ENCODE measurements around the gene TUBA4B. TPM values are rescaled to one million over a fixed set of nuclear protein-coding genes. Genes with fewer than 3 reads are reported as not detected.
A peak's percentile ranks its signal among the peaks of the same experiment; 100 is the strongest.
"Not testable (repeated sequence)": the region's sequence is repeated elsewhere in the genome, so short reads cannot be mapped to it uniquely, and the experiment has no call there.

Gene TUBA4B
- total RNA-seq, 1 experiment from 2014 or later, result 0.28 TPM

DNA sequence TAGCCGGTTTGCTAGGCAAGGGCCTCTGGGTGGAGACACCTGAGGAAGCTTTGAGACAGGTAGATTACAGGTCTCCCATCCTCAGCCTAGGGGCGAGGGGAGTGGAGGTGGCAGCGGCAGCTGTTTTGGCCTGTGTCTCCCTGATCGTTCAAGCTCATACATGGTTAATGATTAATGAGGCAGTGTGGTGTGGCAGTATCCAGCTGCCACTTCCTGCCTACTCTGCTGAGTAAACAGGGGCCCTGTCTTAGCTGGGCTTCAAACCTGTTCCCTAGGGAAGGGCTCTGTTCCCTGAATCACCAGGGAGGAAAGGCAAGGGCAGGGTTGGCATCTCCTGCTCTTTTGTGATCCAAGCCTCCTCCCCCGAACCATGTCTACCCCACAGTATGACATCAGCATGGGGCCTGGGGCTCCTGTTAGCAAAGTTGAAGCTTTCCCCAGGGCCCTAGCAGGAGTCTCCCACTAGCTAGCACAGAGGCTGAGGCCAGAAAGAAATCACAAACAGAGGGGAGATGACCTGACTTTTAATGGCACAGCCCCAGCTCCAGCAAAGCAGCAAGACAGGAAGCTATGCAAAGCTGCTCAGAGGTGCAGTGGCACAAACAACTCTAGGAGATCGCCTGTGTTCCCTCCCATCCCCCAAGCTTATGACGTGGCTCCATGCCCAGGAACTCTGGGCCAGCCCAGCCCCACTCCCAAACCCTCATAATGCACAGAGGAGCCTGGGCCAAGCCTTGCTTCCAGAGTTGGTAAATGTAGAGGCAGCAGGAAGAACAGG is 3.7 kb upstream of the TUBA4B start:
- no peak for DNase-seq
- Histone ChIP-seq H3K36me3 (replicated peaks; ENCODE audit: control insufficient read depth, insufficient read depth, low read length) (peaks cover 6% of the 10 kb centered on the region), H3K4me3 (ENCODE audit: insufficient read depth, low read depth, low read length) (no peak overlapping the region), H3K27me3 (ENCODE audit: control insufficient read depth, insufficient read depth, low read length) (peaks cover 22% of the 10 kb centered on the region)

DNA sequence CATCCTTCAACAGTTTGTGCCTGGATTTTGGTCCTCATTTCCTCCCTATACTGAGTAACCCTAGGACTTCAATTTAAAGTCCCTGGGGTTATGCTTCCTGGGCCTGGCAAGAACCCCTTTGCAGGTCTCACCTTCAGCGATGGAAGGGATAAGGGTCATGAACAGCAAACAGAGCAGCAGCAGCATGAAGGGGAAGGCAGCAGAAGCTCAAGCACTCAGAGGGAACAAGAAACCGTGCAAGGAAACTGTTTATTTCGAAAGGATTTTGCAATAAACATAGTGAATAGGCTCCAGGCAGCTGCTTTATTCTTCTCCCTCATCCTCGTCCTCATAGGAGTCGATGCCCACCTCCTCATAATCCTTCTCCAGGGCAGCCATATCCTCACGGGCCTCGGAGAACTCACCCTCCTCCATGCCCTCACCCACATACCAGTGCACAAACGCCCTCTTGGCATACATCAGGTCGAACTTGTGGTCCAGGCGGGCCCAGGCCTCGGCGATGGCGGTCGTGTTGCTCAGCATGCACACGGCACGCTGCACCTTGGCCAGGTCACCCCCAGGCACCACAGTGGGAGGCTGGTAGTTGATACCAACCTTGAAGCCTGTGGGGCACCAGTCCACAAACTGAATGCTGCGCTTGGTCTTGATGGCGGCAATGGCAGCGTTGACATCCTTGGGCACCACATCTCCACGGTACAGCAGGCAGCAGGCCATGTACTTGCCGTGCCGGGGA is 2.8 kb upstream of the TUBA4B start:
- DNase-seq, result no peak
- H3K36me3 ChIP-seq (replicated peaks; ENCODE audit: control insufficient read depth, insufficient read depth, low read length), result peaks cover 6% of the 10 kb centered on the region
- H3K4me3 ChIP-seq (ENCODE audit: insufficient read depth, low read depth, low read length), result no peak overlapping the region
- peaks cover 30% of the 10 kb centered on the region for H3K27me3 ChIP-seq (ENCODE audit: control insufficient read depth, insufficient read depth, low read length)

DNA sequence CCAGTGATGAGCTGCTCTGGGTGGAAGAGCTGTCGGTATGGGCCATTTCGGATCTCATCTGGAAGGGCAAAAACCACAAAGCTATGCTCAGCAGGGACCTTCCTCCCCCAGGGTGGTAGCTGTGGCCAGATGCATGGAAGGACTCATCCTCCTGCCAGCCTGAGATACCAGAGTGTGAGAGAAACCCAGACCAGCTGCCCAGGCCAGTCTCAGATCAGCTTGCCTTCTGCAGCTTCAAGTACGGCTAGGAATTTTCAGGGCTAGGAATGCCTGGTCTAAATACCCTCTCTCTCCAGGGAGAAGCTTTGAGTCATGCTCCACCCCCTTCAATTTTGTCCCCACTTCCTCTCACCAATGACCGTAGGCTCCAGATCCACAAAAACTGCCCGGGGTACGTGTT is 1.4 kb upstream of the TUBA4B start:
- Histone ChIP-seq H3K27me3 (ENCODE audit: control insufficient read depth, insufficient read depth, low read length) (peaks cover 44% of the 10 kb centered on the region), H3K4me3 (ENCODE audit: insufficient read depth, low read depth, low read length) (no peak overlapping the region), H3K36me3 (replicated peaks; ENCODE audit: control insufficient read depth, insufficient read depth, low read length) (peaks cover 6% of the 10 kb centered on the region)
- no peak for DNase-seq

DNA sequence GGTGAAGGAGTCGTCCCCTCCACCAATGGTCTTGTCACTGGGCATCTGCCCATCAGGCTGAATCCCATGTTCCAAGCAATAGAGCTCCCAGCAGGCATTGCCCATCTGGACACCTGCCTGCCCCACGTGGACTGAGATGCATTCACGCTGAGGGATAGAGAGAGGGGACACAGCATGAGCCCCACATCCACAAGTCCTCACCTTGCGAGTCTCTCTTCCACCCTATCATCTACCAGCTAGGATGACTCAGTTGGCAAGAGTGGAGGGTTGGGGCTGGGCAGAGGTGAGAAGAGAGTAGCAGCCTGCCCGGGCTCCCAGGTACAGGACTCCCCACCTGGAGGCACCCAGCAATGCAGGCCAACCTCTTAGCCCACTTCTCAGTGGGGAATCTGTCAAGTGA is 959 bp upstream of the TUBA4B start:
- no peak overlapping the region for H3K4me3 ChIP-seq (ENCODE audit: insufficient read depth, low read depth, low read length)
- DNase-seq, result no peak
- peaks cover 46% of the 10 kb centered on the region for H3K27me3 ChIP-seq (ENCODE audit: control insufficient read depth, insufficient read depth, low read length)
- peaks cover 6% of the 10 kb centered on the region for H3K36me3 ChIP-seq (replicated peaks; ENCODE audit: control insufficient read depth, insufficient read depth, low read length)

DNA sequence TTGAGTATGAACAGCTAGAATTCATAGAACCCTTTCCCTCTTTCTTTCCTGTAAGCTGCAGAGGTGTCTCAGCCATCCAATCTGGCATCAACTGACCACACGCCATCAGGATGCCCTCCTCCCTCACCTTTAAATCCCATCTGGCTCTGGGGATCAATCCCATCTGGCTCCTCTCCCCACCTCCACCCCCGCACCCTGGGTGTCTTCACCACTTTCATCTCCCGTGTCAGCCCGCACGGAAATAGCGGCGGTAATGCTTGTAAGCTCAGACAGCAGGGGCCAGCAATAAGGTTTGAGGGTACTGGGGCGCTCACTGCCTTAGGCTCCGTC is 508 bp upstream of the TUBA4B start:
- Histone ChIP-seq H3K36me3 (replicated peaks; ENCODE audit: control insufficient read depth, insufficient read depth, low read length) (peaks cover 5% of the 10 kb centered on the region), H3K4me3 (ENCODE audit: insufficient read depth, low read depth, low read length) (peak overlapping the region; percentile 41), H3K27me3 (ENCODE audit: control insufficient read depth, insufficient read depth, low read length) (peaks cover 46% of the 10 kb centered on the region)
- DNase-seq, result peak; percentile 56

DNA sequence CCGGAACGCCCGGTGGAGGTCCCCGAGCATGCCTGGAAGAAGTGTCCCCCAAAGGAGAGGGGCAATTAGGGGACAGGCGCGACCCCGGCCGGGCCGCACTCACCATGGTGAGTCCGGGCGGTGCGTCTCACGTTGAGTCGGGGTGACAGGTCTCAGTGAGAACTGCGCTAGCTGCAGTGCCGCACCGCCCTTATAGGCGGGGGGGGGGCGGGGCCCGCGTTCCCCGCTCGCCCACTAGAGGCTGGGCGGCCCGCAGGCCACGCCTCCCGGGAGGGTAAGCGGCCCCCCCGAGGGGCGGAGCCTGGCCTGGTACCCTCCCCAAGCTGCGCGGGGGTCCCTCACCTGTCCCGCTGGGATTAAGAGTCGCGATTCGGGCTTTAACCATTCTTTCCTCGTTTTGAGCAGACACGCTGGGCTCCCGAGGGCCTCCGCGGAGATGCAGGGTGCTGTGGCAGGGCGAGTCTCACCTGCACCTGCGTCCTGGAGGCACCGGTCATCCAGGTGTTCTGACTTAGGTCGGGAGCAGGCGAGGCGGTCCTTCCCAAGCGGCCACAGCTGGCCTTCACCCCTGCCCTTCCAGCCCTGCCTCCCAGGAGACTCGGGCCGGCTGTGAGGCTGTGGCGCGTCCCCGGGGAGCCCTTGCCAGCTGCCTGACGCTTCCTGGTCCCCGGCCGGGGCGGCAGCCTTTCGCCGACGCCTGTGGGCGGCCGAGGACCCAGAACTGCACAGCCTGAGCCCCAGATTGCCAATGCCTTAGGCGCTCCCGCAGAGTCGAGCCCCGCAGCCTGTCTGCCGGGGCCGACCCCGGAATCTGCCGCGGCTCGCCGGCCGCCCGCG is 928 bp downstream of the TUBA4B start, which contains the start of gene TUBA4A:
Gene TUBA4A, minus strand, starts transcription at position 166 of the 837 bp plus-strand sequence. Its CDS starts 60 bp downstream, at position 106.
- H3K36me3 ChIP-seq (replicated peaks; ENCODE audit: control insufficient read depth, insufficient read depth, low read length), result peaks cover 2% of the 10 kb centered on the region
- peak; percentile 100 for DNase-seq
- peaks cover 46% of the 10 kb centered on the region for H3K27me3 ChIP-seq (ENCODE audit: control insufficient read depth, insufficient read depth, low read length)
- H3K4me3 ChIP-seq (ENCODE audit: insufficient read depth, low read depth, low read length), result peak within 1 kb of the TSS; percentile 43

DNA sequence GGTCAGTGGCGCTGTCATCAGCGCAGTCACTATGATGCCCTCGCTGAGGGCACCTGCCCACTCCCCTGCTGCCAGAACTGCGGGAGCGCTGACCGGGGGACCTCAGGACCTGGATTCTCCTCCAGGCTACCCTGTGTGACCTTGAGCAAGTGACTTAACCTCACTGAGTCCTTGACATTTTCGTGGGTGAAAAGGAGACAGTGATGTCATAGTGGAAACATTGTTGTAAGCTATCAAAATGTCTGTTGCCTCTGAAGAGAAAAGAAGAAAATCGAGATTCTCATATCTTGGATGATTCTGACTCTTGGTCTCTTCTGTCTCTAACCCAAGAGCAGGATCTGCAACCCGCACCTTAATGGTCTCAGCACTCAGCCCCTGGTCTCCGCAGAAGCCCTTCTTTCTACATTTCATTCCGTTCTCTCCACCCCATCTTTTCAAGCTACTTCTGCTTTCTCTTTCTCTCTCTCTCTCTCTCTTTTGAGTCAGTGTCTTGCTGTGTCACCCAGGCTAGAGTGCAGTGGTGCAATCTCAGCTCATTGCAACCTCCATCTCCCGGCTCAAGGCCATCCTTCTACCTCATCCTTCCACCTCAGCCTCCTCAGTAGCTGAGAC is 1.7 kb downstream of the TUBA4B start:
- H3K4me3 ChIP-seq (ENCODE audit: insufficient read depth, low read depth, low read length), result peak overlapping the region; percentile 43; the same call in 1 of the 2 replicates
- DNase-seq, result peak; percentile 43
- H3K36me3 ChIP-seq (replicated peaks; ENCODE audit: control insufficient read depth, insufficient read depth, low read length), result peaks cover 1% of the 10 kb centered on the region
- peaks cover 47% of the 10 kb centered on the region for H3K27me3 ChIP-seq (ENCODE audit: control insufficient read depth, insufficient read depth, low read length)

DNA sequence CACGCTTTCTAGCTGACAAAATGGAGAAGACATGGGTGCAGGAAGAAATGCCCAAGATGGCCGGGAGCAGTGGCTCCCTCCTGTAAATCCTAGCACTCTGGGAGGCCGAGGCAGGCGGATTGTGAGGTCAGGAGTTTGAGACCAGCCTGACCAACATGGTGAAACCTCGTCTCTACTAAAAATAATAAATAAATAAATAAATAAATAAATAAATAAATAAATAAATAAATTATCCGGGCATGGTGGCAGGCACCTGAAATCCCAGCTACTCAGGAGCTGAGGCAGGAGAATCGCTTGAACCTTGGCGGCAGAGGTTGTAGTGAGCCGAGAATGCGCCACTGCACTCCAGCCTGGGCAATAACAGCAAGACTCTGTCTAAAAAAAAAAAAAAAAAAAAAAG is 5.9 kb downstream of the TUBA4B start:
- H3K4me3 ChIP-seq (ENCODE audit: insufficient read depth, low read depth, low read length); H3K36me3 ChIP-seq (replicated peaks; ENCODE audit: control insufficient read depth, insufficient read depth, low read length); DNase-seq: not testable (repeated sequence)
- H3K27me3 ChIP-seq (ENCODE audit: control insufficient read depth, insufficient read depth, low read length), result peaks cover 33% of the 10 kb centered on the region

DNA sequence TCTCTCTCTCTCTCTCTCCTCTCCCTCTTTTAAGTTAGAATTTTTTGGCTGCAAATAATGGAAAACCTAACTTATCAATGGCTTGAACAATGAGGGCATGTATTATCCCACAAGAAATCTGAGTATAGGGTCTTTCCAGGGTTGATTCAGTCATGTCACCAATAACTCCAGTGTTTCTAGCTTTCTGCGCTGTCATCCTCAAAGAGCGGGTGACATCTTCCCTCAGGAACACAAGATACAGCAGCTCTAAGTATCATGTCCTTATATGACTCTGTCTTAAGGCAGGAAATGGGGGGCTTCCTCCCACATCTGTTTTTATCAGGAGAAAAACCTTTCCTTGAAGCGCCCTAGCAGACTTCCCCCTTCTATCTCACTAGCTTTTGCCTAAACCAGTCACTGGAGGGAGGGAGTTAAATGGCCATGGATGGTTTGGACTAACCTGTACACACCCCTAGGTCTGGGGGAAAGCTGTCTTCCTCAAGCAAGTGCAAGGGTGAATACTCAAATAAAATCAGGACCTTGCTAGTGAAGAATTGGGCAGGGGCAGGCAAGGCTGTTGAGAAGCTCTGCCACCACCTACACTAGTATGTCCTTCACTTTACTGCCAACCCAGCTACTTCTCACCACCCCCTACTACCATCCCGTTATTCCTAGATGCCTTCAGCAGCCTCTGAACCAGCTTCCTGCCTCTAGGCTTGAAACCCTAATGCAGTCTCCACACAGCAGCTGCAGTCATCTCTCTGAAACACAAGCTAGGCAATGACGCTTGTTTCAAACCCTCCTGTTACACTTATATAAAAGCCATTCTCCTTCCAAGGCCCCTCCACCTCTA is 8.2 kb downstream of the TUBA4B start:
- Histone ChIP-seq H3K27me3 (ENCODE audit: control insufficient read depth, insufficient read depth, low read length) (peaks cover 10% of the 10 kb centered on the region), H3K4me3 (ENCODE audit: insufficient read depth, low read depth, low read length) (no peak overlapping the region), H3K36me3 (replicated peaks; ENCODE audit: control insufficient read depth, insufficient read depth, low read length) (no peaks in the 10 kb centered on the region)
- no peak for DNase-seq

DNA sequence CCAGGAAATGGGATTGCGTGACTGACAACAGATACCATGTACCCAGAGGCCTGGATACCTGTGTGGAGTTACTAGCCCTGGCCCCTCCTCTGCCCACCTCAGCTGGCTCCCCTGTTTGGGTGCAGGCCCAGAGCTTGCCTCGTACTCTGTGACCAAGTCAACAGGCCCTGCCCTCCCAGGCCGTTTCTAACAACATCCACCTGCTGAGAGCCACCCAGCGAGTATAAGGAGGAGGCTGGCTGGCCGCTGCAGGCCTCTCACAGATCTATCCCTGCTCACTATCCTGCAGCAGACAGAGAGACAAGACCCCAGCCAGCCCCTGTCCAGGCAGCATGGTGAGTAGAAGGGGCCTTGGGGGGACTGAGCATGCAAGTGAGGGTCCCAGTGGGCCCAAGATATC is 13.2 kb downstream of the TUBA4B start:
- Histone ChIP-seq H3K36me3 (replicated peaks; ENCODE audit: control insufficient read depth, insufficient read depth, low read length) (no peaks in the 10 kb centered on the region), H3K27me3 (ENCODE audit: control insufficient read depth, insufficient read depth, low read length) (peaks cover 4% of the 10 kb centered on the region; the same call in 1 of the 2 replicates), H3K4me3 (ENCODE audit: insufficient read depth, low read depth, low read length) (no peak overlapping the region)
- DNase-seq, result no peak

DNA sequence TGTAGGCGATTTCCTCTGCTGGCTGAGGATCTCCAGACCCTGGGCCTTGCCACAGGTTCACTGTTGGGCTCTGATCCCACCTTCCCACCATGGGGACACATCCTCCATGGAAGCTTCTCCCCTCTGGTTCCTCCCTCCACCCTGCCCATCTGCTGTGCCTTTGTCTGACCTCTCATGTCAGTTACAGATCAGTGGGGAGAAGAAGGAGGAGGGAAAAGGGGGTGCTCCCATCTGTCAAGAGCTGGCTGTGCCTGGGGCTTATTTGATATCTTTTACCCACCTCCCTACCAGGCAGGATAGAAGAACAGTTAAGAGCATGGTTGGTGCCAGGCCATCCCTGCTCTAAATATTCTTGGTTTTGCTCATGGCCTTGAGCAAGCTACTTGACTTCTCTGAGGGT is 13.8 kb downstream of the TUBA4B start:
- DNase-seq, result peak; percentile 4
- H3K27me3 ChIP-seq (ENCODE audit: control insufficient read depth, insufficient read depth, low read length), result peaks cover 2% of the 10 kb centered on the region; the same call in 1 of the 2 replicates
- no peak overlapping the region for H3K4me3 ChIP-seq (ENCODE audit: insufficient read depth, low read depth, low read length)
- H3K36me3 ChIP-seq (replicated peaks; ENCODE audit: control insufficient read depth, insufficient read depth, low read length), result no peaks in the 10 kb centered on the region

DNA sequence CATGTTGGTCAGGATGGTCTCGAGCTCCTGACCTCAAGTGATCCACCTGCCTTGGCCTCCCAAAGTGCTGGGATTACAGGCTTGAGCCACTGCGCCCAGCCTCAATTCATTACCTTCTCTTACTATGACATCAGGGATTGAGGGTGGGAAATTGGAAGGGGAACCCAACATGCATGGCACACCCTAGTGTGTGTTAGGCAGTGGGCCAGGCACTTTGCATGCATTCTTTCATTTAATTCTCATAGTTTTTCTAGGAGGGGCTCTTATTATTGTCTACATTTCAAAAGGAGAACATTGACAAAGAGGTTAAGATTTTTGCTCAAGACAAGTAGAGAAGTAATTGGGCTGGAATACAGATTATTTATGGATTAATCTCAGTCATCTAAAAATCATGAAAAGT is 15.3 kb downstream of the TUBA4B start:
- no peak overlapping the region for H3K4me3 ChIP-seq (ENCODE audit: insufficient read depth, low read depth, low read length)
- no peak for DNase-seq
- H3K36me3 ChIP-seq (replicated peaks; ENCODE audit: control insufficient read depth, insufficient read depth, low read length), result no peaks in the 10 kb centered on the region
- peaks cover 2% of the 10 kb centered on the region; the same call in 1 of the 2 replicates for H3K27me3 ChIP-seq (ENCODE audit: control insufficient read depth, insufficient read depth, low read length)

DNA sequence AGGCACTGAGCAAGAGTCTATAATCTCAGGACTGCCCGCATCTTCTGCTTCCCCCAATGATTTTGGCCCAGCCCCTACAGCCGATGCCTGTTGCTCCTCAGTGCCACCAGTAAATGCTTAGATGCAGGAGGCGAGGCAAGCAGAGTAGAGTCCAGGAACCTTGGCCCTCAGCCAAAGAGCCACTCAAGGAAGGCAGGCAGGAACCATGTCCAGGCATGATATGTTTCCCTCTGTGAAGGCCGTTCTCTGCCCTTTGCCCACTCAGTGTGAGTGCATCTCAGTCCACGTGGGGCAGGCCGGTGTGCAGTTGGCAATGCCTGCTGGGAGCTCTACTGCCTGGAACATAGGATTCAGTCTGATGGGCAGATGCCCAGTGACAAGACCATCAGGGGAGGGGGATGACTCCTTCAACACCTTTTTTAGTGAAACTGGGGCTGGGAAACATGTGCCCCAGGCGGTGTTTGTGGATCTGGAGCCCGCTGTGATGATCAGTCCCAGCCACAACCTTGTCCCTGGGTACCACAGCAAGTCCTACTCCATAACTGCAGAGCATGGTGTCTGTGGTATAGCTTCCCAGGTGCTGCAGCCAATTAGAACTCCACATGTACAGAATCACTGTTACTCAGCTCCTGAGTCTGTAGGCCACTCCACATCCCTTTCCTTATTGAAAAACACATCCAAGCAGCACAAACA is 16.5 kb downstream of the TUBA4B start:
- no peak for DNase-seq
- H3K36me3 ChIP-seq (replicated peaks; ENCODE audit: control insufficient read depth, insufficient read depth, low read length), result no peaks in the 10 kb centered on the region
- H3K4me3 ChIP-seq (ENCODE audit: insufficient read depth, low read depth, low read length), result no peak overlapping the region
- H3K27me3 ChIP-seq (ENCODE audit: control insufficient read depth, insufficient read depth, low read length), result peaks cover 2% of the 10 kb centered on the region; the same call in 1 of the 2 replicates
